Breast epithelium (tissue), 4 donors: Measurements from ENCODE around the gene TMEM35B. TPM values are rescaled to one million over a fixed set of nuclear protein-coding genes. Genes with fewer than 3 reads are reported as not detected.
"Not testable (repeated sequence)": the region's sequence is repeated elsewhere in the genome, so short reads cannot be mapped to it uniquely, and the experiment has no call there.

Experiments
- DNase-seq, 2 donors: peaks; one replicate each; pipeline ENCODE4 v3.0.0-alpha.2; 2019; ENCODE audit warnings: low spot score in 2 of 2
- H3K27ac ChIP-seq, 2 donors: fragments of 200-600 bp; sonication (generic) in 1 of 2; one replicate each; pipeline ENCODE4 v1.5.1; 2016 to 2019; ENCODE audit warnings: mild to moderate bottlenecking in 1 of 2
- H3K27me3 ChIP-seq, 2 donors: fragments of 200-600 bp; sonication (generic) in 1 of 2; one replicate each; pipeline versions ENCODE4 v1.5.1 to v1.6.0; 2017 to 2019; ENCODE audit warnings: control low read depth in 1 of 2, mild to moderate bottlenecking in 1 of 2
- H3K36me3 ChIP-seq: fragments of 200-600 bp; one replicate; pipeline ENCODE4 v1.5.1; 2019
- H3K4me1 ChIP-seq, 2 donors: fragments of 200-600 bp; sonication (generic); one replicate each; pipeline ENCODE4 v1.5.1; 2016 to 2019; ENCODE audit warnings: control low read depth in 1 of 2
- H3K4me3 ChIP-seq, 3 donors: fragments of 200-600 bp; sonication (generic); 1 replicate in 2 of 3; 2 replicates in 1 of 3; pipeline ENCODE4 v1.5.1; 2016 to 2019; ENCODE audit warnings: mild to moderate bottlenecking in 3 of 3, moderate library complexity in 2 of 3
- H3K9me3 ChIP-seq, 2 donors: fragments of 200-600 bp; sonication (generic) in 1 of 2; one replicate each; pipeline ENCODE4 v1.5.1; 2016 to 2019; ENCODE audit warnings: control low read depth in 1 of 2
- CTCF ChIP-seq, 3 donors: fragments of 450-650 bp; IDR thresholded peaks; one replicate each; pipeline ENCODE4 v1.5.1; 2016 to 2017; ENCODE audit warnings: antibody characterized with exemption in 3 of 3, mild to moderate bottlenecking in 3 of 3, moderate library complexity in 3 of 3
- POLR2A ChIP-seq: fragments of 450-650 bp; IDR thresholded peaks from one replicate; pipeline ENCODE4 v1.6.1; 2016; ENCODE audit warnings: antibody characterized with exemption, mild to moderate bottlenecking, moderate library complexity
- POLR2AphosphoS5 ChIP-seq, 3 donors: sonication (generic); formaldehyde crosslinking; IDR thresholded peaks; one replicate each; pipeline ENCODE4 v1.6.1; 2017; ENCODE audit warnings: antibody characterized with exemption in 3 of 3
- intact Hi-C: fragments of 100-400 bp; cut with DNase I; formaldehyde crosslinking; loops from one replicate; pipeline ENCODE4 v1.15.1; 2023; ENCODE audit warnings: low total_unique reads
- total RNA-seq, 3 donors: library from RNA; depleted of rRNA; stranded (reverse); fragments of >200 nt; gene quantifications; one replicate each; pipeline ENCODE4 v1.1.0, GENCODE V29; 2016

Gene TMEM35B
- total RNA-seq, 3 donors from 2014 or later, result 30.5 to 55.0 (median 37.6) TPM

DNA sequence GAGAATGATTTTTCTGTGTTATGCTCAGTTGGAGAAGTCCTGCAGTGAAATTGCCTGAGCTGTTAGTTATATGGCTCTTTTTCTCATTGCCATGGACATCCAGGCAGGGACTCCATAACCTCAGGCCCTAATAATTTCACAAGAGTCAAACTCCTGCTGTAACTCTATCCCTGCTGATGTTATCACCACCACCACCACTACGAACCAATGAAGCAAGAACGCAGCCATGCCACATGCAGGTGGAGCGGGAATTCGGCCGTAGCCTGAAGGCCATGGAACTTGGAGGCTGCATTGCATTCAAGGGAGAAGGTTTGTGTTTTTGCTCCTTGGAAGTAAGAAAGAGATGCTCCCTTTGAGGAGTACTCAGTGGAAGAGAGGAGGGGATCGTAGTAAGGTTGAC is 38.9 kb downstream of the TMEM35B start:
- TF ChIP-seq CTCF (IDR thresholded peaks at IDR 0.05) (no peak), POLR2AphosphoS5 (IDR thresholded peaks at IDR 0.05) (no peak), POLR2A (no peak)
- Histone ChIP-seq H3K27ac (no peak overlapping the region), H3K9me3 (no peaks in the 10 kb centered on the region), H3K4me1 (no peaks in the 10 kb centered on the region), H3K27me3 (no peaks in the 10 kb centered on the region), H3K36me3 (no peaks in the 10 kb centered on the region), H3K4me3 (no peak overlapping the region)
- intact Hi-C loops, result no loop called here
- DNase-seq, result no peak

DNA sequence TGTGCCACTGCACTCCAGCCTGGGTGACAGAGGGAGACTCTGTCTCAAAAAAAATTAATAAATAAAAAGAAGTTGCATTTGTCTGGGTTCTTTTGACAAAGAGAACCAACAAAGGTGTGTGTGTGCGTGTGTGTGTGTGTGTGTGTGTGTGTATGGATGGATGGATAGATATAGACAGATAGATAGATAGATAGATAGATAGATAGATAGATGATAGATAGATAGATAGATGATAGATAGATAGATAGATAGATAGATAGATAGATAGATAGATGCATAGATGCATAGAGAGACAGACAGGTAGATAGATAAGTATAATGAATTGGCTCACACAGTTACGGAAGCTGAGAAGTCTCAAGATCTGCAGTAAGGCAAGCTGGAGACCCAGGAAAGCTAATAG is 43.3 kb downstream of the TMEM35B start:
- DNase-seq, H3K4me3 ChIP-seq, H3K4me1 ChIP-seq, H3K27ac ChIP-seq, H3K9me3 ChIP-seq, intact Hi-C loops, H3K27me3 ChIP-seq, H3K36me3 ChIP-seq: not testable (repeated sequence)

Other genes with a start within 250 kb of the TMEM35B start
- gene GJB5, start 230.3 kb downstream of the TMEM35B start, total RNA-seq, result 1 to 10 TPM in 1 of 3 donors, under 1 TPM in 1, not detected in 1; 0.73 to 1.3 TPM
- gene GJB4, start 225.6 kb downstream of the TMEM35B start, total RNA-seq, result under 1 TPM in 1 of 3 donors, not detected in 2; 0.15 TPM
- gene GJB3, start 204.1 kb downstream of the TMEM35B start, total RNA-seq, result 1 to 10 TPM in 1 of 3 donors, under 1 TPM in 1, not detected in 1; 0.33 to 1.2 TPM
- gene GJA4, start 192.3 kb downstream of the TMEM35B start, total RNA-seq, result 10 to 100 TPM in 2 of 3 donors, 1 to 10 TPM in 1; 8.9 to 39.3 (median 18.9) TPM
- gene SMIM12, start 125.6 kb downstream of the TMEM35B start, total RNA-seq, result 10 to 100 TPM; 25.0 to 36.7 (median 29.6) TPM
- gene DLGAP3, start 55.7 kb downstream of the TMEM35B start, total RNA-seq, result under 1 TPM; 0.15 to 0.33 (median 0.16) TPM
- gene ZMYM6, start 46.6 kb upstream of the TMEM35B start, total RNA-seq, result 10 to 100 TPM; 13.8 to 27.2 (median 22.0) TPM
- gene ZMYM1, start 94.0 kb upstream of the TMEM35B start, total RNA-seq, result 10 to 100 TPM in 2 of 3 donors, 1 to 10 TPM in 1; 9.8 to 25.6 (median 12.1) TPM
- 100 to 1,000 TPM; 249 to 314 (median 269) TPM for gene SFPQ, start 207.8 kb upstream of the TMEM35B start, total RNA-seq